Suppressor macrophage treated with lipopolysaccharide for 4 hours (primary cell): Measurements from ENCODE around the gene NEDD4L.
A peak's percentile ranks its signal among the peaks of the same experiment; 100 is the strongest.
"Not testable (repeated sequence)": the region's sequence is repeated elsewhere in the genome, so short reads cannot be mapped to it uniquely, and the experiment has no call there.

Source experiments
- DNase-seq: peaks from one replicate; pipeline ENCODE4 v3.0.0-alpha.2; 2020

NEDD4L gene

GRCh38 chr18:58272779-58273435, 228.9 kb downstream of the NEDD4L start:
- no peak for DNase-seq

GRCh38 chr18:58275176-58275575, 231.2 kb downstream of the NEDD4L start:
- no peak for DNase-seq

GRCh38 chr18:58276789-58277739, 233.0 kb downstream of the NEDD4L start:
- DNase-seq: no peak

GRCh38 chr18:58279504-58280175, 235.6 kb downstream of the NEDD4L start:
- no peak for DNase-seq

GRCh38 chr18:58280191-58280590, 236.2 kb downstream of the NEDD4L start:
- no peak for DNase-seq

- DNase-seq: not testable (repeated sequence)
Observed at GRCh38 chr18:58282872-58283271, 238.8 kb downstream of the NEDD4L start.

GRCh38 chr18:58284699-58285448, 240.8 kb downstream of the NEDD4L start:
- DNase-seq: no peak

GRCh38 chr18:58285449-58286130, 241.6 kb downstream of the NEDD4L start:
- no peak for DNase-seq

GRCh38 chr18:58286632-58287352, 242.8 kb downstream of the NEDD4L start:
- DNase-seq: no peak

GRCh38 chr18:58287353-58288274, 243.6 kb downstream of the NEDD4L start:
- no peak for DNase-seq

GRCh38 chr18:58288921-58289797, 245.1 kb downstream of the NEDD4L start:
- DNase-seq: peak; percentile 27

GRCh38 chr18:58290116-58290695, 246.2 kb downstream of the NEDD4L start:
- DNase-seq: no peak

GRCh38 chr18:58291131-58291530, 247.1 kb downstream of the NEDD4L start:
- no peak for DNase-seq

- no peak for DNase-seq
Observed at GRCh38 chr18:58292638-58293037, 248.6 kb downstream of the NEDD4L start.

- no peak for DNase-seq
Observed at GRCh38 chr18:58297198-58297597, 253.2 kb downstream of the NEDD4L start.

- DNase-seq: no peak
Observed at GRCh38 chr18:58298251-58299134, 254.5 kb downstream of the NEDD4L start.

- DNase-seq: no peak
Observed at GRCh38 chr18:58299135-58299473, 255.1 kb downstream of the NEDD4L start.

GRCh38 chr18:58299936-58300335, 255.9 kb downstream of the NEDD4L start:
- no peak for DNase-seq
